DND-41 (cell line): ENCODE data around the gene AGR3.

ENCODE experiments used
- ATAC-seq: fragments of 200-7000 bp; cut with Tn5 transposase; 3 replicates; pipeline ENCODE4 v1.9.1; 2021; ENCODE audit warnings: low read depth; ENCODE audit not compliant: insufficient read depth
- DNase-seq: peaks from one replicate; pipeline ENCODE4 v3.0.0-alpha.2; 2020
- H2AFZ ChIP-seq: 2 replicates; pipeline ENCODE4 v1.6.0; 2012; ENCODE audit warnings: low read depth, low read length
- H3K27ac ChIP-seq: 2 replicates; pipeline ENCODE4 v1.5.1; 2012; ENCODE audit warnings: low read length, inconsistent platforms
- H3K27me3 ChIP-seq: fragments of 200-600 bp; sonication (generic); 2 replicates; pipeline ENCODE4 v1.6.0; 2012; ENCODE audit warnings: low read length, mild to moderate bottlenecking, inconsistent platforms; ENCODE audit not compliant: insufficient read depth, poor library complexity
- H3K36me3 ChIP-seq: 2 replicates; pipeline ENCODE4 v1.5.1; 2012; ENCODE audit warnings: low read length, inconsistent platforms; ENCODE audit not compliant: insufficient read depth
- H3K4me1 ChIP-seq: 2 replicates; pipeline ENCODE4 v1.5.1; 2012; ENCODE audit warnings: mild to moderate bottlenecking, low read length; ENCODE audit not compliant: insufficient read depth
- H3K4me2 ChIP-seq: 2 replicates; pipeline ENCODE4 v1.6.0; 2012; ENCODE audit warnings: mild to moderate bottlenecking, moderate library complexity, low read length, inconsistent platforms; ENCODE audit not compliant: insufficient read depth
- H3K4me3 ChIP-seq, 2 experiments: fragments of 200-600 bp in 1 of 2; shearing (Covaris generic) in 1 of 2; 2 replicates each; pipeline ENCODE4 v1.5.1; 2012 to 2016; ENCODE audit warnings: inconsistent platforms in 2 of 2, low read length in 2 of 2, mild to moderate bottlenecking in 2 of 2, low read depth in 1 of 2, moderate library complexity in 1 of 2
- H3K79me2 ChIP-seq: 2 replicates; pipeline ENCODE4 v1.6.0; 2012; ENCODE audit warnings: low read length, inconsistent platforms; ENCODE audit not compliant: insufficient read depth
- H3K9ac ChIP-seq: 2 replicates; pipeline ENCODE4 v1.6.0; 2012; ENCODE audit warnings: low read depth, mild to moderate bottlenecking, inconsistent platforms, low read length, moderate library complexity
- H3K9me3 ChIP-seq: 2 replicates; pipeline ENCODE4 v1.5.1; 2012; ENCODE audit warnings: low read length, moderate library complexity, mild to moderate bottlenecking, inconsistent platforms; ENCODE audit not compliant: insufficient read depth, severe bottlenecking
- H4K20me1 ChIP-seq: 2 replicates; pipeline ENCODE4 v1.6.0; 2012; ENCODE audit warnings: low read length; ENCODE audit not compliant: insufficient read depth
- CTCF ChIP-seq: IDR thresholded peaks from 2 replicates; pipeline ENCODE4 v1.5.1; 2012; ENCODE audit warnings: borderline replicate concordance, low read length, moderate library complexity, mild to moderate bottlenecking; ENCODE audit not compliant: poor library complexity, severe bottlenecking; ENCODE audit errors: extremely low read depth
- EZH2 ChIP-seq: IDR thresholded peaks from 3 replicates; pipeline ENCODE4 v1.6.1; 2012; ENCODE audit warnings: borderline replicate concordance, low read depth, mild to moderate bottlenecking, moderate library complexity, low read length, inconsistent platforms; ENCODE audit not compliant: severe bottlenecking

AGR3 gene

GRCh38 chr7:16838891-16839290, 42.9 kb downstream of the AGR3 start:
- no peak overlapping the region for H2AFZ ChIP-seq
- no peaks in the 10 kb centered on the region for H3K4me1 ChIP-seq
- no peaks in the 10 kb centered on the region for H3K79me2 ChIP-seq
- TF ChIP-seq EZH2 (no peak), CTCF (no peak)
- H4K20me1 ChIP-seq: no peaks in the 10 kb centered on the region
- H3K36me3 ChIP-seq: no peaks in the 10 kb centered on the region
- no peak overlapping the region for H3K4me2 ChIP-seq
- no peaks in the 10 kb centered on the region for H3K27me3 ChIP-seq
- H3K4me3 ChIP-seq: no peak overlapping the region
- DNase-seq (no peak), ATAC-seq (no peak)
- no peak overlapping the region for H3K27ac ChIP-seq
- no peaks in the 10 kb centered on the region for H3K9me3 ChIP-seq
- H3K9ac ChIP-seq: no peak overlapping the region

- no peaks in the 10 kb centered on the region for H4K20me1 ChIP-seq
- DNase-seq (no peak), ATAC-seq (no peak)
- TF ChIP-seq EZH2: no peak
- no peak for TF ChIP-seq CTCF
- no peaks in the 10 kb centered on the region for H3K4me1 ChIP-seq
- H2AFZ ChIP-seq: no peak overlapping the region
- H3K27ac ChIP-seq: no peak overlapping the region
- no peak overlapping the region for H3K9ac ChIP-seq
- no peaks in the 10 kb centered on the region for H3K79me2 ChIP-seq
- H3K4me2 ChIP-seq: no peak overlapping the region
- no peaks in the 10 kb centered on the region for H3K9me3 ChIP-seq
- H3K4me3 ChIP-seq: no peak overlapping the region
- H3K27me3 ChIP-seq: no peaks in the 10 kb centered on the region
- H3K36me3 ChIP-seq: no peaks in the 10 kb centered on the region
These were observed 43.4 kb downstream of the AGR3 start for GRCh38 chr7:16838386-16838785.

- no peak overlapping the region for H3K4me3 ChIP-seq
- no peak overlapping the region for H3K4me2 ChIP-seq
- ATAC-seq (no peak), DNase-seq (no peak)
- H3K36me3 ChIP-seq: no peaks in the 10 kb centered on the region
- no peaks in the 10 kb centered on the region for H4K20me1 ChIP-seq
- no peaks in the 10 kb centered on the region for H3K4me1 ChIP-seq
- H3K79me2 ChIP-seq: no peaks in the 10 kb centered on the region
- H3K27me3 ChIP-seq: no peaks in the 10 kb centered on the region
- H3K27ac ChIP-seq: no peak overlapping the region
- TF ChIP-seq CTCF (no peak), EZH2 (no peak)
- H3K9ac ChIP-seq: no peak overlapping the region
- no peak overlapping the region for H2AFZ ChIP-seq
- no peaks in the 10 kb centered on the region for H3K9me3 ChIP-seq
These were observed 45.3 kb downstream of the AGR3 start for GRCh38 chr7:16836481-16836880.

- TF ChIP-seq EZH2 (no peak), CTCF (no peak)
- no peak for ATAC-seq
- Histone ChIP-seq H3K9ac (no peak overlapping the region), H3K4me3 (no peak overlapping the region), H3K4me1 (no peaks in the 10 kb centered on the region), H3K79me2 (no peaks in the 10 kb centered on the region), H3K27ac (no peak overlapping the region), H3K36me3 (no peaks in the 10 kb centered on the region), H3K27me3 (no peaks in the 10 kb centered on the region), H4K20me1 (no peaks in the 10 kb centered on the region), H2AFZ (no peak overlapping the region), H3K4me2 (no peak overlapping the region), H3K9me3 (no peaks in the 10 kb centered on the region)
- no peak for DNase-seq
These were observed 48.4 kb downstream of the AGR3 start for GRCh38 chr7:16833373-16833772.
